GM19452 (cell line): ENCODE results near the gene SPINK4.
A peak's percentile ranks its signal among the peaks of the same experiment; 100 is the strongest.

Experiments
- ATAC-seq: cut with Tn5 transposase; IDR thresholded peaks from one replicate; pipeline ENCODE4 v1.9.1; 2021; ENCODE audit not compliant: unreplicated experiment

Gene SPINK4

GRCh38 chr9:33229359-33230114 lies 10.4 kb upstream of the SPINK4 start:
- ATAC-seq, result no peak

GRCh38 chr9:33230756-33231622 lies 9.0 kb upstream of the SPINK4 start:
- ATAC-seq, result no peak

- ATAC-seq, result no peak
These were observed 8.4 kb upstream of the SPINK4 start for GRCh38 chr9:33231623-33231942.

GRCh38 chr9:33232815-33233214 lies 7.2 kb upstream of the SPINK4 start:
- ATAC-seq, result no peak

- ATAC-seq, result no peak
These were observed 6.2 kb upstream of the SPINK4 start for GRCh38 chr9:33233626-33234342.

- no peak for ATAC-seq
These were observed 5.2 kb upstream of the SPINK4 start for GRCh38 chr9:33234511-33235467.

GRCh38 chr9:33236571-33236970 lies 3.4 kb upstream of the SPINK4 start:
- no peak for ATAC-seq

GRCh38 chr9:33241298-33241697 lies 1.3 kb downstream of the SPINK4 start:
- ATAC-seq, result no peak

GRCh38 chr9:33242609-33243134 lies 2.7 kb downstream of the SPINK4 start:
- no peak for ATAC-seq

- ATAC-seq, result no peak
These were observed 4.3 kb downstream of the SPINK4 start for GRCh38 chr9:33244137-33244784.

GRCh38 chr9:33245341-33245740 lies 5.4 kb downstream of the SPINK4 start:
- ATAC-seq, result no peak

GRCh38 chr9:33246269-33246860 lies 6.4 kb downstream of the SPINK4 start:
- ATAC-seq, result no peak

GRCh38 chr9:33248606-33249005 lies 8.6 kb downstream of the SPINK4 start:
- no peak for ATAC-seq

GRCh38 chr9:33249087-33249658 lies 9.2 kb downstream of the SPINK4 start:
- ATAC-seq, result peak; percentile 64

GRCh38 chr9:33249983-33250382 lies 10.0 kb downstream of the SPINK4 start:
- ATAC-seq, result no peak

GRCh38 chr9:33250458-33250995 lies 10.6 kb downstream of the SPINK4 start:
- ATAC-seq, result no peak

- ATAC-seq, result no peak
These were observed 14.2 kb downstream of the SPINK4 start for GRCh38 chr9:33254211-33254610.

GRCh38 chr9:33255014-33255413 lies 15.0 kb downstream of the SPINK4 start:
- ATAC-seq, result no peak

- no peak for ATAC-seq
These were observed 15.5 kb downstream of the SPINK4 start for GRCh38 chr9:33255471-33255870.
